Measurements from ENCODE around the gene POLR2F. TPM values are rescaled to one million over a fixed set of nuclear protein-coding genes. Genes with fewer than 3 reads are reported as not detected.

The POLR2F gene
- total RNA-seq, 1 experiment from 2014 or later: 141 TPM

DNA sequence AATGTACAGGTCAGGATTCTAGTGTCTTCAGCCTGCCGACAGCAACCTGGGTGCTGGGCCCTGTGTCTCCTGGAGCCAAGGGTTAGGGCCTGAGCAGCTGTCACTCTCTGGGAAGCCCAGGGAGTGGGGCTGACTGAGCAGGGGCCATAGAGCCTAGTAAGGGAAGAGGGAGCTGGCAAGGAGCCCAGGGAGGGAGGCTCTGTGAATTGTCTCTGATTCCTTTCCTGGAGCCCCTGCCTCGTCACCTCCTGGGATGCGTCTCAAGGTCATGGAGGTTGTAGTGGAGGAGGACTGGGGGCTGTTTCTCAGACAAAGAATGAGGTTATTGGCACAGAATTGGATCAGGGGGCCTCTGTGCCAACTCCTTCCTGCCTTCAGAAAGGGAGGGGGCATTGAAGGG is 19.0 kb downstream of the POLR2F start:
- H3K27ac Mint-ChIP-seq: peak overlapping the region in 2 of 3 experiments; percentile 34 to 74; a peak in 4 of 7 replicates
- no peak overlapping the region for H4K8ac ChIP-seq (replicated peaks; ENCODE audit: insufficient read length, low read depth, low read length)

More for the DNA sequence above, 19.0 kb downstream of the POLR2F start:
- H3K14ac ChIP-seq (ENCODE audit: insufficient read depth, low read length): no peak overlapping the region
- H3K27me3 Mint-ChIP-seq (ENCODE audit: low read depth): no peaks in the 10 kb centered on the region; the same call in 1 of the 2 replicates
- H3K79me2 ChIP-seq (ENCODE audit: insufficient read depth, low read length): no peaks in the 10 kb centered on the region
- WGBS (ENCODE audit: extremely low coverage, insufficient read length, low lambda C conversion rate): no CpG with 5 or more reads among the region's 3 CpGs
- H2BK12ac ChIP-seq (ENCODE audit: insufficient read length, low read depth, low read length): no peak overlapping the region
- no peaks in the 10 kb centered on the region; the same call in 1 of the 2 replicates for H3K4me1 ChIP-seq (ENCODE audit: insufficient read depth, low read length)
- no peak for DNase-seq
- H3K36me3 Mint-ChIP-seq (ENCODE audit: insufficient read depth in 1 of 3, low read depth in 3 of 3): peaks cover 9 to 50% (median 40%) of the 10 kb centered on the region in 3 experiments; a peak in 6 of 7 replicates
- H3K4me1 Mint-ChIP-seq: peaks cover 28 to 48% of the 10 kb centered on the region in 2 experiments
- H3K56ac ChIP-seq (ENCODE audit: insufficient read length, low read depth, low read length): no peak overlapping the region
- H3K18ac ChIP-seq (ENCODE audit: insufficient read length, low read depth, low read length): no peak overlapping the region
- no peak overlapping the region for H2BK20ac ChIP-seq (ENCODE audit: low read depth, low read length, poor library complexity, severe bottlenecking)
- no peaks in the 10 kb centered on the region for H3K9me3 ChIP-seq (ENCODE audit: control insufficient read depth, low read depth, low read length)
- H2BK15ac ChIP-seq (ENCODE audit: low read depth, low read length): no peak overlapping the region
- H3K9me3 Mint-ChIP-seq: 0 out of 5 replicates have a peak, but pooled peaks cover 0 to 3% of the 10 kb centered on the region in 2 experiments
- TF ChIP-seq, protein P1, sequence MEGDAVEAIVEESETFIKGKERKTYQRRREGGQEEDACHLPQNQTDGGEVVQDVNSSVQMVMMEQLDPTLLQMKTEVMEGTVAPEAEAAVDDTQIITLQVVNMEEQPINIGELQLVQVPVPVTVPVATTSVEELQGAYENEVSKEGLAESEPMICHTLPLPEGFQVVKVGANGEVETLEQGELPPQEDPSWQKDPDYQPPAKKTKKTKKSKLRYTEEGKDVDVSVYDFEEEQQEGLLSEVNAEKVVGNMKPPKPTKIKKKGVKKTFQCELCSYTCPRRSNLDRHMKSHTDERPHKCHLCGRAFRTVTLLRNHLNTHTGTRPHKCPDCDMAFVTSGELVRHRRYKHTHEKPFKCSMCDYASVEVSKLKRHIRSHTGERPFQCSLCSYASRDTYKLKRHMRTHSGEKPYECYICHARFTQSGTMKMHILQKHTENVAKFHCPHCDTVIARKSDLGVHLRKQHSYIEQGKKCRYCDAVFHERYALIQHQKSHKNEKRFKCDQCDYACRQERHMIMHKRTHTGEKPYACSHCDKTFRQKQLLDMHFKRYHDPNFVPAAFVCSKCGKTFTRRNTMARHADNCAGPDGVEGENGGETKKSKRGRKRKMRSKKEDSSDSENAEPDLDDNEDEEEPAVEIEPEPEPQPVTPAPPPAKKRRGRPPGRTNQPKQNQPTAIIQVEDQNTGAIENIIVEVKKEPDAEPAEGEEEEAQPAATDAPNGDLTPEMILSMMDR (conservative IDR thresholded peaks at IDR 0.05): no peak
- H3K9ac ChIP-seq (ENCODE audit: extremely low read depth, insufficient read length, low read length): no peak overlapping the region
- peaks cover 3% of the 10 kb centered on the region for H4K20me1 ChIP-seq (ENCODE audit: control insufficient read depth, insufficient read depth, insufficient read length)
- no peaks in the 10 kb centered on the region for H3K23me2 ChIP-seq (ENCODE audit: insufficient read length, low read depth, low read length, poor library complexity, severe bottlenecking)
- no peak overlapping the region for H3K27ac ChIP-seq (ENCODE audit: insufficient read length, low read depth, low read length)
- H4K91ac ChIP-seq (ENCODE audit: insufficient read length, low read depth, low read length): no peak overlapping the region
- H3K23ac ChIP-seq (ENCODE audit: insufficient read length, low read depth, low read length): no peak overlapping the region
- H2BK5ac ChIP-seq (ENCODE audit: insufficient read length, low read length): no peak overlapping the region
- no peak overlapping the region for H4K5ac ChIP-seq (ENCODE audit: insufficient read length, low read depth, low read length)
- H3K27me3 ChIP-seq (ENCODE audit: insufficient read depth, low read length): no peaks in the 10 kb centered on the region
- no peak overlapping the region for H2AK5ac ChIP-seq (ENCODE audit: insufficient read length, low read length)
- no peaks in the 10 kb centered on the region for H3K79me1 ChIP-seq (ENCODE audit: insufficient read depth, low read depth, low read length, poor library complexity, severe bottlenecking)
- no peak overlapping the region for H3T11ph ChIP-seq (ENCODE audit: low read length)
- H2BK120ac ChIP-seq (ENCODE audit: low read depth, low read length, poor library complexity, severe bottlenecking): no peak overlapping the region
- H3K4ac ChIP-seq (ENCODE audit: low read depth, low read length): no peak overlapping the region
- H2AFZ ChIP-seq (ENCODE audit: low read length): no peak overlapping the region
- no peak overlapping the region for H3K4me3 Mint-ChIP-seq
- no peak overlapping the region for H3K4me2 ChIP-seq (ENCODE audit: insufficient read depth, insufficient read length, low read length)

Measured in H9 (cell line).